Measurements from ENCODE around the gene TECPR2. TPM values are rescaled to one million over a fixed set of nuclear protein-coding genes. Genes with fewer than 3 reads are reported as not detected.
A peak's percentile ranks its signal among the peaks of the same experiment; 100 is the strongest.

The TECPR2 gene
- total and polyA plus RNA-seq, 2 of the 13 experiments (the other 11 are each of a cell fraction or from before 2014, with no cell fraction given): 3.5 to 5.7 TPM

DNA sequence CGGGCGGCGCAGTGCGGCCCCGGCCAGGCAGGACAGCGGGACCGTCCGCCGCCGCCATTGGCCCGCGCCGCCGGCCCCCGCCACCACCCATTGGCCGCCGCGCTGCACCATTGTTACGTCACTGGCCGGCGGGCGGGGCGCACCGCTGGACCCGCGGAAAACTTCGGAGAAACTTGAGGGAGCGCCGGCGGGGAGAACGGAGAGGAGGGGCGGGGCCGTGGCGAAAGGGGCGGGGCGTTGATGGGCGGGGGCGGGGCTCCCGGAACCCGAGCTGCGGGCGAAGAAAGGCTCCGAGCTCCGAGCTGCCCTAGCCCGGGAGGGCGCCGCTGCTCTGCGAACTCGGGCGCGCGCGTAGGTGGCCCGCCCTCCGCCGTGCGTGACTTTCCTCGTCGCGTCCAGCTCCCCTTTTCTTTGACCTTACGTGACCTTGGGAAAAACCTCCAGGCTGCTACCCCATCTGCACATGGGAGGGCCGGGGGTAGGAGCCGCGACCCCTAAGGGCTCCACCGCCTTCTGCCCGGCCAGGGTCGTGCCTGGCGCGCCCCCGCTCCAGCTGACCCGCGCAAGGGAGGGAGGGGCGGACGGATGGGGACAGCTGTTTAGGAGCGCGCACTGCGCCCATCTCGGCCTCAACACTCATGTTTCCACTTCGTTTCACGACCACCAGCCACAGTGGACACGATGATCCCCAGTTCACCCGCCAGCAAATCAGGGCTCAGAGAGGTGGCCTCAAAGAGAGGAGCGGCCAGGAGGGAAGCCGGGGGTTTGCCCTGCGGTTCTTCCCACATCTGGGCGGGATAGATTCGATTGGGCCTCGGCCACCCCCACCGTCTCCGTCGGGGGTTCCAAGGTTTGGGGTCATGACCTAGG lies 147.2 kb downstream of the TECPR2 start, which contains the start of gene ANKRD9 (continued):
- TF ChIP-seq ARNTL (CRISPR knock-in tag; IDR thresholded peaks at IDR 0.05): no peak; the same call in 1 of the 2 replicates
- no peak for TF ChIP-seq TBL1XR1 (IDR thresholded peaks at IDR 0.05; ENCODE audit: borderline replicate concordance, low read length, partially characterized antibody)
- peak; percentile 77 for TF ChIP-seq HES4 (CRISPR knock-in tag; IDR thresholded peaks at IDR 0.05; ENCODE audit: borderline replicate concordance)
- TF ChIP-seq SIX1 (CRISPR knock-in tag; IDR thresholded peaks at IDR 0.05; ENCODE audit: borderline replicate concordance): no peak
- no peak for TF ChIP-seq ZNF546 (CRISPR knock-in tag; conservative IDR thresholded peaks at IDR 0.05)
- TF ChIP-seq CCAR2 (optimal IDR thresholded peaks at IDR 0.05; ENCODE audit: low read depth, low read length): no peak
- no peak for TF ChIP-seq MAFG (CRISPR knock-in tag; IDR thresholded peaks at IDR 0.05)
- TF ChIP-seq ZBTB7B (CRISPR knock-in tag; IDR thresholded peaks at IDR 0.05): no peak
- no peak for TF ChIP-seq ELF3 (CRISPR knock-in tag; IDR thresholded peaks at IDR 0.05)
- no peak for TF ChIP-seq ZNF614 (CRISPR knock-in tag; IDR thresholded peaks at IDR 0.05; ENCODE audit: borderline replicate concordance)
- TF ChIP-seq ATM (IDR thresholded peaks at IDR 0.05; ENCODE audit: borderline replicate concordance): no peak
- peak; percentile 60 for TF ChIP-seq SP5 (CRISPR knock-in tag; IDR thresholded peaks at IDR 0.05; ENCODE audit: borderline replicate concordance, low read depth)
- peak; percentile 58 for TF ChIP-seq ZNF883 (CRISPR knock-in tag; IDR thresholded peaks at IDR 0.05; ENCODE audit: not compliant biosample characterization)
- TF ChIP-seq, protein P1, sequence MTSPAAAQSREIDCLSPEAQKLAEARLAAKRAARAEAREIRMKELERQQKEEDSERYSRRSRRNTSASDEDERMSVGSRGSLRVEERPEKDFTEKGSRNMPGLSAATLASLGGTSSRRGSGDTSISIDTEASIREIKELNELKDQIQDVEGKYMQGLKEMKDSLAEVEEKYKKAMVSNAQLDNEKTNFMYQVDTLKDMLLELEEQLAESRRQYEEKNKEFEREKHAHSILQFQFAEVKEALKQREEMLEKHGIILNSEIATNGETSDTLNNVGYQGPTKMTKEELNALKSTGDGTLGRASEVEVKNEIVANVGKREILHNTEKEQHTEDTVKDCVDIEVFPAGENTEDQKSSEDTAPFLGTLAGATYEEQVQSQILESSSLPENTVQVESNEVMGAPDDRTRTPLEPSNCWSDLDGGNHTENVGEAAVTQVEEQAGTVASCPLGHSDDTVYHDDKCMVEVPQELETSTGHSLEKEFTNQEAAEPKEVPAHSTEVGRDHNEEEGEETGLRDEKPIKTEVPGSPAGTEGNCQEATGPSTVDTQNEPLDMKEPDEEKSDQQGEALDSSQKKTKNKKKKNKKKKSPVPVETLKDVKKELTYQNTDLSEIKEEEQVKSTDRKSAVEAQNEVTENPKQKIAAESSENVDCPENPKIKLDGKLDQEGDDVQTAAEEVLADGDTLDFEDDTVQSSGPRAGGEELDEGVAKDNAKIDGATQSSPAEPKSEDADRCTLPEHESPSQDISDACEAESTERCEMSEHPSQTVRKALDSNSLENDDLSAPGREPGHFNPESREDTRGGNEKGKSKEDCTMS (CRISPR knock-in tag; conservative IDR thresholded peaks at IDR 0.05): no peak
- TF ChIP-seq PRMT3 (CRISPR knock-in tag; IDR thresholded peaks at IDR 0.05; ENCODE audit: borderline replicate concordance, low read depth): no peak
- TF ChIP-seq NR2F1 (CRISPR knock-in tag; IDR thresholded peaks at IDR 0.05): peak; percentile 20 to 54; a peak in 2 of 4 replicates
- peak; percentile 0 for TF ChIP-seq SRSF1 (optimal IDR thresholded peaks at IDR 0.05; ENCODE audit: low read depth, low read length)
- no peak for TF ChIP-seq SSRP1 (CRISPR knock-in tag; IDR thresholded peaks at IDR 0.05)
- TF ChIP-seq ZNF17 (CRISPR knock-in tag; IDR thresholded peaks at IDR 0.05): no peak
- TF ChIP-seq, protein P2, sequence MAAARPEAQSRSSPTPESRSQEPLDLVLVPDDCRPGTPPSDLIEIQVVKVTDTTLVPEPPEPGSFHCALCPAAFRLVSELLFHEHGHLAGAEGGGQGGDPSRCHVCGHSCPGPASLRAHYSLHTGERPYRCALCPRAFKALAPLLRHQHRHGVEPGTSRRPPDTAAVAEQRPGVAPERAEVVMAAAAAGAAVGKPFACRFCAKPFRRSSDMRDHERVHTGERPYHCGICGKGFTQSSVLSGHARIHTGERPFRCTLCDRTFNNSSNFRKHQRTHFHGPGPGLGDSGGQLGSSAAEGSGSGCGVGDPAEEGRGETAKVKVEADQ (CRISPR knock-in tag; IDR thresholded peaks at IDR 0.05; ENCODE audit: borderline replicate concordance): no peak
- TF ChIP-seq NFKB2 (CRISPR knock-in tag; IDR thresholded peaks at IDR 0.05; ENCODE audit: borderline replicate concordance): 0 out of 2 replicates have a peak, but pooled peaks have one; percentile 54
- no peak for TF ChIP-seq TCF7L2 (IDR thresholded peaks at IDR 0.05; ENCODE audit: low read depth, low read length)
- TF ChIP-seq ZMYM3 (CRISPR knock-in tag; IDR thresholded peaks at IDR 0.05): no peak
- no peak for TF ChIP-seq ZNF564 (CRISPR knock-in tag; IDR thresholded peaks at IDR 0.05)
- TF ChIP-seq HOXA5 (CRISPR knock-in tag; IDR thresholded peaks at IDR 0.05): no peak
- no peak for TF ChIP-seq KLF15 (CRISPR knock-in tag; IDR thresholded peaks at IDR 0.05; ENCODE audit: borderline replicate concordance)
- TF ChIP-seq, protein P3, sequence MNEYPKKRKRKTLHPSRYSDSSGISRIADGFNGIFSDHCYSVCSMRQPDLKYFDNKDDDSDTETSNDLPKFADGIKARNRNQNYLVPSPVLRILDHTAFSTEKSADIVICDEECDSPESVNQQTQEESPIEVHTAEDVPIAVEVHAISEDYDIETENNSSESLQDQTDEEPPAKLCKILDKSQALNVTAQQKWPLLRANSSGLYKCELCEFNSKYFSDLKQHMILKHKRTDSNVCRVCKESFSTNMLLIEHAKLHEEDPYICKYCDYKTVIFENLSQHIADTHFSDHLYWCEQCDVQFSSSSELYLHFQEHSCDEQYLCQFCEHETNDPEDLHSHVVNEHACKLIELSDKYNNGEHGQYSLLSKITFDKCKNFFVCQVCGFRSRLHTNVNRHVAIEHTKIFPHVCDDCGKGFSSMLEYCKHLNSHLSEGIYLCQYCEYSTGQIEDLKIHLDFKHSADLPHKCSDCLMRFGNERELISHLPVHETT (CRISPR knock-in tag; conservative IDR thresholded peaks at IDR 0.05): no peak
